T-helper 9 cell (primary cell): ENCODE results near the gene CPSF3.
"Not testable (repeated sequence)": the region's sequence is repeated elsewhere in the genome, so short reads cannot be mapped to it uniquely, and the experiment has no call there.

ENCODE experiments used
- DNase-seq: peaks from one replicate; pipeline ENCODE4 v3.0.0-alpha.2; 2020

CPSF3 gene

DNA sequence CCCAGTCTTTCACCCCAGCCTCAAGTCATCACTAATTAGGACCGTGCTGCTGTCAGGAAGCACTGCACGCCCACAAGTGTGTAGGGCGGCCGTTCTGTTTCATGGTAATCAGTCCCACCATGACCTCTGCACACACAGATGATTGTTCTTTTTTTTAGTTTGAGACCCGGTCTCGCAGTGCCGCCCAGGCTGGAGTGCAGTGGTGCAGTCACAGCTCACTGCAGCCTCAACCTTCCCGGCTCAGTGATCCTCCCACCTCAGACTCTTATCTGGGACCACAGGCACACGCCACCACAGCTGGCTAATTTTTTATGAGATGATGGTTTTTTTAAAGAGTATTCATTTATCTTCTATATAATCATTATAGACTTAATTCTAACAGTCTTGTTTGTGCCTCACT is 49.1 kb downstream of the CPSF3 start:
- DNase-seq, result no peak

GRCh38 chr2:9473308-9473984 is 50.0 kb downstream of the CPSF3 start:
- no peak for DNase-seq

DNA sequence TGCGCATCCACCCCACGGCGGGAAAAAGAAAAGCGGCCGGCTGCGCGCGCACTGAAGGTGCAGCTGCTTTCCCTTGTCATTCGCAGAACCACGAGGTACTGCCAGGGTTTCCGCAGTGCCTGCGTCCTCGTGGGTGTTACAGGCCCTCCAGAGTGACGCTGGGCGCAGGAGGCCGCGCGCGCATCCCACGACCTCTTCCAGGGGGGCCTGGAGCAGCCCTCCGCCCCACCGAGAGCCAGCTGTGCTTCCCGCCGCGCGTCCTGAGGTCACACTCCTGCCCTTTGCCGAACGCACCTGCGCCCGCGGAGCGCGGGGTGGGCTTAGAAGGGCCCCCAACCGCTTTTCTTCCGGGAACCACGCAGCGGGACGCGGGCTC is 50.5 kb downstream of the CPSF3 start:
- peak; percentile 54 for DNase-seq

DNA sequence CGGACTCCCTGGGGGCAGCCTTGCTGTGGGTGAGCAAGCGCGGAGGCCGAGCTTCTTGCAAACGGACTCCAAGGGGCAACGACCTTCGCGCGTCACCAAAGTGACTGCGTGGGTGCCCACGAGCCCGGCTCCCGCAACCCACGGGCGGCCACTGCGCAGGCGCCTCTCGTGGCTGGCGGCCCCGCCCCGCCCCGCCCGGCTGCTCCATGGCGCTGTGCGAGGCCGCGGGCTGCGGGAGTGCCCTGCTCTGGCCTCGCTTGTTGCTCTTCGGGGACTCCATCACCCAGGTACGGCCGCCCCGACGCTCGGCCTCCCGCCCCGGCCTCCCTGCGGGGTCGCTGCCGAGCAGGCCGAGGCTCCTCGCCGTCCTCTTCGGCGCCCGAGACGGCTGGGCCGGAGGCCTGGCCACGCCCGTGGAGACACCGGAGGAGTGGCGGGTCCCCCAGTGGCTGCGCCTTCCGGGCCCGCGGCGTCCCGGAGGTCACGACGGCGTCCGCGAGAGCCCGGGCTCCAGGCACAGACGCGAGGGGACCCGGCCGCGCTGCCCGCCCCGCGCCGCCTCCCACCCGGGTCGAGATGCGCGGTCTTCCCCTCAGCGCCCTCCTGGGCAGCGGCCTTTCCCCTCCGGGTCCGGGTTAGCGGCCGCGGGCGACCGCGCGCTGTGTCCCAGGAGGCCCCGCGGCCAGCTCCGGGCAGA is 51.1 kb downstream of the CPSF3 start, which contains the start of gene IAH1:
TSS of gene IAH1 (plus strand) at position 191 of the 697 bp plus-strand sequence. CDS start at position 207, 16 bp downstream.
- peak; percentile 67 for DNase-seq

- DNase-seq, result no peak
Observed at GRCh38 chr2:9477914-9478313, 54.5 kb downstream of the CPSF3 start.

- no peak for DNase-seq
Observed at GRCh38 chr2:9478526-9478925, 55.1 kb downstream of the CPSF3 start.

DNA sequence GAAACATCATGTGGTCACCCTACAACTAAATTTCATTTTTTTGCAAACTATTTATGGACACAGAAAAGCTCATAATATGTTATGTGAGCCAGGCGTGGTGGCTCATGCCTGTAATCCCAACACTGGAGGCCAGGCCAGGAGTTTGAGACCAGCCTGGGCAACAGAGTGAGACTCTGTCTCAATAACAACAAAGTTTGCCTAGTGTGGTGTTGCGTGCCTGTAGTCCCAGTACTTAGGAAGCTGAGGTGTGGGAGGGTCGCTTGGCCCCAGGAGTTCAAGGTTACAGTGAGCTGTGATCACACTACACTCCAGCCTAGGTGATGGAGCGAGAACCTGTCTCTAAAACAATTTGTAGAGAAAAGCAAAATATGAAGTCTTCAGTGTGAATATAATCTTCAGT is 56.7 kb downstream of the CPSF3 start:
- no peak for DNase-seq

DNA sequence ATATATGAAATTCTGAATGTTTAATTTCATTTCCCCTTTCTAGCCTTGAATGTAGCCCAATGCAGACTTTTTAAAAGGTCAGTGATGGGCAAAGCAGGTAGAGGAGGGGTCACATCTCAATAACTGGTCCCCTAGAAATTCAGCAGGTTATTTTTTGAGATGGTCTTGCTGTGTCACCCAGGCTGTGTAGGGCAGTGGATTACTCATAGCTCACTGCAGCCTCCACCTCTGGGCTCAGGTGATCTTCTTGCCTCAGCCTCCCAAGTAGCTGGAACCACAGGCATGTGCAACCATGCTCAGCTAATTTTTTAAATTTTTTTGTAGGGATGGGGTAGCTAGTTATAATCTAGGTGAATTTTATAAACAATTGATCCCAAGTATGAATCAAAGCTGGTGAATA is 59.7 kb downstream of the CPSF3 start:
- DNase-seq, result no peak

DNA sequence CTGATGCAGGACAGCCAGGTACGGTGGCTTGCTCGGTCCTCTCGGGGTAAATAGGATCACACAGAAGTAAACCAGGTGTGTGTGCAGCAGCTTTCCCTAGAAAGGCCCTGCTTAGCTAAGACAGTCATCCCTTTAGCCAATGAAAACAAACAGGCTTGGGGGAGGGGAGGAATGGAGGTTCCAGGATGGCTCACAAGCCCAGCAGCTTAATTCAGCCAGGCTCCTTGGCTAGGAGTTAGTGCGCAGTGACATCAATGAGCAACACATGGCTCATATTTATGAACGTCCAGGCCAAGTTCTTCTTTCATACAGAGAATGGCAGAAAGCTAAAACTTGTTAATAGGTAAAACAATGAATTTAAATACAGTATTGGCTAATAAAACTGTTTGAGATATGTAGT is 61.1 kb downstream of the CPSF3 start:
- no peak for DNase-seq

DNA sequence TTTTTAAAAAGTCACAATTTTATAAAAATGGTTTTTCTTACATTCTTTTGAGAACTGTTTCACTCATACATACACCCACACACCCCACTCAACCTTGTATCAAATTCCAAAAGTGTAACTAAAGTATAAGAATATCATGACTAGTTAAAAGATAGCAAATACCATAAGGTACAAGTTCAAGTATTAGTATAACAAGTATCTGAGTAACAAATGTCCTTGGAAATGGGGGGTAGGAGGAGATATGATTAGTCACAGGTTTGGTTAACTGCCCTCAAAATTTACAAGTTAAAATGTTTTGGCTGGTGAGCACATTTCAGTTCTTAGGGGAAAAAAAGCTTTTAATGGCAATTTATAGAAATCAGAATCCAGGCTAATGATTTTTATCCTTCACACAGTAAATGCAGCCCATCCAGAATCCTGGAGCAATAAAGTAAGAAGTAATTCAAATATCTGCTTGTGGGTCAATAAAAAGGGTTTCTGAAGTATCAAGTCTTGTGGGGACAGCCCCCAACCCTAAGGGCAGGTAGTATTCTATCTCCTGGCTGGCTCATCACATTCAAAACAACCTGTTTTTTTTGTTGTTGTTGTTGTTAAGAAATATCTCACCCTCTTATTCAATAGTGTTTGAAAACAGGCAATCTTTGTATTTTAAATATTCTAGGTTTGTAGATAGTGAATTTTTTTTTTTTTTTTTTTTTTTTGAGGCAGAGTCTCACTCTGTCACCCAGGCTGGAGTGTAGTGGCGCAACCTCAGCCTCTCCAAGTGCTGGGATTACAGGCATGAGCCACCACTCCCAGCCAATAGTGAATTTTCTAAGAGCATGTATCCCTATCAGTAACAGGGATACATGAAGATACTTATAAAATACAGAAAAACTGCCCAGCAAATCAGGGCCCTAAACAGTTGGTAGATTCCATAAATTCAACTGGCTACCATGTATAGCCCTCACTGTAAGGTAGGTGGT is 65.4 kb downstream of the CPSF3 start:
- DNase-seq, result no peak

DNA sequence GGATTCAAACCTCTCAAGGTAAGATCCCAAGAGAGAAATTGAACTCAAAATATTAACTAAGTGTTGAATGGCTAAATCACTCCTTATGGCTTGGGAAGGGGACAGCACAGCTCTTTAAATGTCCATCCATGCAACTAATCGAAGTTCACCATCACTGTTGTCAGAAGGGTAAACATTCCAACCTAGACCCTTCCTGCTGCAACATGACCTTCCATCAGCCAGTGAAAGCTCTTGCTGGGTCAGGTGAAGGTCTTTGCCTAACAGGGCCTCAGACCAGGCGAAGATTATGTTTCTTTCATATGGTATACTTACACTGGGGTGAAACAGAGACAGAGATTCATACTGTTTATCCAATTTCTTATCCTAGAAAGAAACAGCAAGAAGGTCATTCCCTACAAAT is 67.3 kb downstream of the CPSF3 start:
- DNase-seq, result no peak

GRCh38 chr2:9492927-9493326 is 69.5 kb downstream of the CPSF3 start:
- no peak for DNase-seq

DNA sequence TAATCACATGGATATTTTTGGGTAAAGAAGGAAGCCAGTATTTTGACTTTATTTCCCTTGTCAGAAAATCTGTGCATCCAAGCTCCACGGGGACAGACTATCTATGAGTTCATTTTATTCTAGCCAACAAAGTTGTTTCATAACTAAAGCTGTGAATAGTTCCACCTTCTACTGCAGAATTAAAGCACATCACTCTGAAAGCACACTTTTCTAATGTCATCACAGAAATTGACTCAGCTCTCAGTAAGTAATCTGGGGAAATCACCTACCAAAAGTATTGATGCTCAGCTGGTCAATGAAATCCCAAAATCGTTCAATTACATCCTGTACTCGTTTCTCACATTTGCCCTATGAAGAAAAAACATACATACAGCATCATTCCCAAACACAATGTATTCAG is 70.0 kb downstream of the CPSF3 start:
- DNase-seq, result no peak

DNA sequence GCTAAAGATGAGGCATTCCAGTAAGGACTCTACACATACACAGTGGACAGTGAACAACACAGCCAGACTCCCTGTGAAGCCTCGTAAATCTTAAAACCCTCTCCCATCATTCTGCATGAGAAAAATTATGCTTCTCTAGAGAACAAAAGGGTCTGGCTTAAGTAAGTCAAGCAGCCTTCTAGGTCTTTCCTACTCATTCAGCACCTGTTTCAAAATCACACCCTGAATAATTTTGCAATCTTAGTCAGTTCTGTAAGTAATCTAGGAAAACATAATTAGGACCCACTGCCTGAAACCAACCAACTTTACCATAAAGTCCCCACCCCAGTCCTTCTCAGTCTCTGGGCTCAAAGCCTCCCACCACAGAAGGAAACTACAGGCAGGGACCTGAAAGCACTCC is 70.6 kb downstream of the CPSF3 start:
- no peak for DNase-seq

- DNase-seq, result no peak
Observed at GRCh38 chr2:9497017-9497416, 73.6 kb downstream of the CPSF3 start.

GRCh38 chr2:9498210-9498609 is 74.8 kb downstream of the CPSF3 start:
- no peak for DNase-seq

- DNase-seq, result no peak
Observed at GRCh38 chr2:9508931-9509330, 85.5 kb downstream of the CPSF3 start.

DNA sequence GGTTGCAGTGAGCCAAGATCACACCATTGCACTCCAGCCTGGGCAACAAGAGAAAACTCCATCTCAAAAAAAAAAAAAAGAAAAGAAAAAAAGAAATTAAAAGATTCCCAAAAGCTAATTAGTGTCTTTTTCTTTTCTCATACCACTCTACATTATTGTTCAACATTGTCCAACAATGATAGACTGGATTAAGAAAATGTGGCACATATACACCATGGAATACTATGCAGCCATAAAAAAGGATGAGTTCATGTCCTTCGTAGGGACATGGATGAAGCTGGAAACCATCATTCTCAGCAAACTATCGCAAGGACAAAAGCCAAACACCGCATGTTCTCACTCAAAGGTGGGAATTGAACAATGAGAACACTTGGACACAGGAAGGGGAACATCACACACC is 90.5 kb downstream of the CPSF3 start:
- DNase-seq, result not testable (repeated sequence)

- DNase-seq, result no peak
Observed at GRCh38 chr2:9517118-9517782, 93.8 kb downstream of the CPSF3 start.

DNA sequence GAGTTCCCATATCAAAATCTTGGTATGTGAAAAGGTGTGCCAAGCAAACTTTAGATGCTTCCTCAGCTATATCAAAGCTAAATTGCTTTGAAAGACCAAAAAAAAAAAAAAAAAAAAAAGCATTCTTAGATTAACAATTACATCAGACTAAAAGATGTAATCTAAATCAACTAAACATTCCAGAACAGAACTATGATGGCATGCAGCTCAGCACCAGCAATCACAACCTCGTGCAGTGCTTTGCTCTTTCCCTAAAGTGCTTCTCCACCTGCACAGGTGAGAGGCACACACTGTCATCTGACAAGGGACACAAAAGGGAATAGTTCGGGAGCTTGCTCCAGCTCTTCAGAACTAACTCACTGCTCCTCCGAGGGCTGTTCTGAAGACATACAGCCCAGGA is 94.7 kb downstream of the CPSF3 start:
- no peak for DNase-seq

DNA sequence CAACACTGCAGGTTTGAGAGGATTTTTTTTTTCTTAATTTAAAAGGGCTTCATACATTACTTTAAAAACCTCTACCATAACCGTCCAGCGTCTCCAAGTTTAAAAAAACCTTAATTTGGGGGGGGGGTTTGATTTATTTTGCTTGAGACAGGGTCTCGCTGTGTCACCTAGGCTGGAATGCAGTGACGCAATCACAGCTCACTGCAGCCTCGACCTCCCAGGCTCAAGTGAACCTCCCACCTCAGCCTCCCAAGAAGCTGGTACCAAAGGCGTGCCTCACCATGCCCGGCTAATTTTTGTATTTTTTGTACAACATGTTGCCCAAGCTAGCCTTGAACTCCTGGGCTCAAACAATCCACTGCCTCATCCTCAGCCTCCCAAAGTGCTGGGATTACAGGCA is 95.3 kb downstream of the CPSF3 start:
- DNase-seq, result no peak

DNA sequence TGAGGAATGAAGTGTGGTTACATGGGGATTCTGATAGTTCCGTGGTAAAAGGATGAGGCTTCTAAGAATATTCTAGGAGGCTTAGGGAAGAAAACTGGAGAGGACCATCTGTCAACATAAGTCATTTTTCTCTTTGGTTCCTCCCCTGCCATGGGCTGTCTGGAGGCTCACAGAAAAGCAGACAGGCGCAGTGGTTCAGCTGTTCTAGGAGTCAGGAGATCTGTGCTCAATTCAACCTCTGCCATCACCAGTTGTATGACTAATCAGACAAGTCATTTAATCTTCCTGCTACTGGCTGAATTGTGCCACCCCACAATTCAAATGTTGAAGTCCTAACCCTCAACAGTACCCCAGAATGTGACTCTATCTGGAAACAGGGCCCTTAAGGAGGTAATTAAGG is 95.8 kb downstream of the CPSF3 start:
- no peak for DNase-seq
